ENCODE measurements around the gene SLX4IP.

DNA sequence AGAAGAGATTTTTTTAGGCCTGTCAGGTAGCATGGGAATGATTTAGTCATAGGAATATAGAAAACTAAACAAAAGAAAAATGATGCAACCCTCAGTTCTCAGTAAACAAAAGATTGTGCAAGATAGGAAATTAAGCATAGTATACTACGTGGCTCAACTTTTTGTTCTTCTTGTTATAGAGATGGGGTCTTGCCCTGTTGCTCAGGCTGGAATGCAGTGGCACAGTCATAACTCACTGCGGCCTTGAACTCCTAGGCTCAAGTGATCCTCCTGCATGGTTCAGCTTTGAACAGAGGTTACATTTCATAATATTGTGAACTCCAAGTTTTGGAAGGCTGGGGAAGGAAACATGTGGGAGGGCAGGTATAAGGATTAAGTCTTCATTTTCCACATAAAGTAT, 28.5 kb downstream of the SLX4IP start:
- TF ChIP-seq, protein P1, sequence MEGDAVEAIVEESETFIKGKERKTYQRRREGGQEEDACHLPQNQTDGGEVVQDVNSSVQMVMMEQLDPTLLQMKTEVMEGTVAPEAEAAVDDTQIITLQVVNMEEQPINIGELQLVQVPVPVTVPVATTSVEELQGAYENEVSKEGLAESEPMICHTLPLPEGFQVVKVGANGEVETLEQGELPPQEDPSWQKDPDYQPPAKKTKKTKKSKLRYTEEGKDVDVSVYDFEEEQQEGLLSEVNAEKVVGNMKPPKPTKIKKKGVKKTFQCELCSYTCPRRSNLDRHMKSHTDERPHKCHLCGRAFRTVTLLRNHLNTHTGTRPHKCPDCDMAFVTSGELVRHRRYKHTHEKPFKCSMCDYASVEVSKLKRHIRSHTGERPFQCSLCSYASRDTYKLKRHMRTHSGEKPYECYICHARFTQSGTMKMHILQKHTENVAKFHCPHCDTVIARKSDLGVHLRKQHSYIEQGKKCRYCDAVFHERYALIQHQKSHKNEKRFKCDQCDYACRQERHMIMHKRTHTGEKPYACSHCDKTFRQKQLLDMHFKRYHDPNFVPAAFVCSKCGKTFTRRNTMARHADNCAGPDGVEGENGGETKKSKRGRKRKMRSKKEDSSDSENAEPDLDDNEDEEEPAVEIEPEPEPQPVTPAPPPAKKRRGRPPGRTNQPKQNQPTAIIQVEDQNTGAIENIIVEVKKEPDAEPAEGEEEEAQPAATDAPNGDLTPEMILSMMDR (IDR thresholded peaks at IDR 0.05; ENCODE audit: insufficient read depth, low read depth, low read length): no peak
- TF ChIP-seq EZH2 (IDR thresholded peaks at IDR 0.05; ENCODE audit: insufficient read depth, low read length): no peak

All from astrocyte (in vitro differentiated cells and primary cell).